NB4 (cell line): ENCODE results near the gene CREB3L1.

ENCODE experiments used
- POLR2A ChIP-seq: IDR thresholded peaks from 2 replicates; pipeline ENCODE4 v1.6.1; 2011; ENCODE audit warnings: mild to moderate bottlenecking; ENCODE audit not compliant: insufficient read length; ENCODE audit errors: extremely low read depth
- TF ChIP-seq, protein P1 (sequence below): IDR thresholded peaks from one replicate; pipeline ENCODE4 v1.5.1; 2012; ENCODE audit warnings: low read depth, low read length

DNA sequence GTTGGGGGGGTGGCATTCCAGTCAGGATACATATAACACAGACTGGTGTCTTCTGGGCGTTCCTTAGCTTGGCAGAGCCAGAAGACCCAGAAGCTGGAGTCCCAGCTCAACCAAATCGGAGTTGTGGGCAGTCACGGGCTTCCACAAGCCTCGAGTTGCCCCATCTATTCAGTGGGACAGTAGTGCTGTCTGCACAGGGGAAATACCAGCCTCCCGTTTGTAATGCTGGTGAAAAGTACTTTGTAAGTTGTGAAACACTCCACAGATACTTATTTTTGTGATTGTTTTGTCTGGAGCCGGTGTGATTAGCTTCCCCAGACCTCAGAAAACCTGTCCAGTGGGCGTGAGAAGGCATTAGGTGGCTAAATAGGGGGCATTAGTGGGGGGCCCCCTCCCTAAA lies 83.4 kb downstream of the CREB3L1 start:
- TF ChIP-seq, protein P1, sequence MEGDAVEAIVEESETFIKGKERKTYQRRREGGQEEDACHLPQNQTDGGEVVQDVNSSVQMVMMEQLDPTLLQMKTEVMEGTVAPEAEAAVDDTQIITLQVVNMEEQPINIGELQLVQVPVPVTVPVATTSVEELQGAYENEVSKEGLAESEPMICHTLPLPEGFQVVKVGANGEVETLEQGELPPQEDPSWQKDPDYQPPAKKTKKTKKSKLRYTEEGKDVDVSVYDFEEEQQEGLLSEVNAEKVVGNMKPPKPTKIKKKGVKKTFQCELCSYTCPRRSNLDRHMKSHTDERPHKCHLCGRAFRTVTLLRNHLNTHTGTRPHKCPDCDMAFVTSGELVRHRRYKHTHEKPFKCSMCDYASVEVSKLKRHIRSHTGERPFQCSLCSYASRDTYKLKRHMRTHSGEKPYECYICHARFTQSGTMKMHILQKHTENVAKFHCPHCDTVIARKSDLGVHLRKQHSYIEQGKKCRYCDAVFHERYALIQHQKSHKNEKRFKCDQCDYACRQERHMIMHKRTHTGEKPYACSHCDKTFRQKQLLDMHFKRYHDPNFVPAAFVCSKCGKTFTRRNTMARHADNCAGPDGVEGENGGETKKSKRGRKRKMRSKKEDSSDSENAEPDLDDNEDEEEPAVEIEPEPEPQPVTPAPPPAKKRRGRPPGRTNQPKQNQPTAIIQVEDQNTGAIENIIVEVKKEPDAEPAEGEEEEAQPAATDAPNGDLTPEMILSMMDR = no peak
- no peak for TF ChIP-seq POLR2A
